ENCODE results near the gene SHISA8. TPM values are rescaled to one million over a fixed set of nuclear protein-coding genes. Genes with fewer than 3 reads are reported as not detected.
"Not testable (repeated sequence)": the region's sequence is repeated elsewhere in the genome, so short reads cannot be mapped to it uniquely, and the experiment has no call there.

The SHISA8 gene
- total RNA-seq, 2 experiments from 2014 or later, result 0.30 to 0.70 TPM

DNA sequence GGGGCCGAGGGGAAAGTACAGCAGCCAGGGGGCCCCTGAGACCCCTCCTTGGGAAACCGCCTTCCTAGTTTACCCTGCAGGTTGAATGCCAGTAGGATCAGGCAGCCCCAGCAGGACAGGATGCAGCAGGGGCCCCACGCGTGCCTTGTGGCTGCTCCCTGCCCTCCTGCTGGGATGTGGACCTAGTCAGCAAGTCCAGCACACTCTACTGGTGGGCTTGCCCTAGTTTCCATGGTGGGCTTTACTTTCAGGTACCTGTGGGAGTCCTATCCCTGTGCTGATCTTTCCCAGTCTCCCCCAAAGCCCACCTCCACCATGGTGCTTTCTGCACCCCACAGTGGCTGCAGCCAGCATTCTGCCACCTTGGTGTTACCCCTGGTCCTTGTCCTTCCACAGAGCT is 22.2 kb downstream of the SHISA8 start:
- Mint-ChIP-seq H3K4me3 (no peak overlapping the region), H3K27me3 (no peaks in the 10 kb centered on the region), H3K27ac (no peak overlapping the region), H3K4me1 (peaks cover 13% of the 10 kb centered on the region), H3K9me3 (ENCODE audit: low read depth) (no peaks in the 10 kb centered on the region), H3K36me3 (peaks cover 33% of the 10 kb centered on the region)
- DNase-seq (no peak), ATAC-seq (no peak)
- CTCF ChIA-PET, result no interaction called here

DNA sequence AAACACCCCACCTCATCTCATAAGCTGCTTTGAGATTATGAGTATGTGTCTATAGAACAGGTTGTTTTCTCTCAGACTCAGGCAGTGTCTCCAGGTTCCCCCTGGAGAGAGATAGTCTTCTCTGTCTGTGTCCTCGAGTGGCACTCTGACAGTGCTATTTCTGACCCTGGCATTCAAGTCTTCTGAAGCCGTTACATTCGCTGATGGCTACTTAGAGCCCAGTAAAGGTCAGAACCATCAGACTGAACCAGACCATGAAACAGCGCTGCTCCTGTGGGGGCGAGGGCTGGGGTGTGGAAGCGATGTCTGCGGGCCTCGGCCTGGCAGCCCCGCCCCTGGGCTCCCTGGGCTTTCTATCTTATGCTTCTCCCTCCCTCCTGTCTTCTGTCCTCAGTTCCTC is 23.5 kb downstream of the SHISA8 start:
- Mint-ChIP-seq H3K36me3 (peaks cover 38% of the 10 kb centered on the region), H3K4me1 (peaks cover 2% of the 10 kb centered on the region), H3K9me3 (ENCODE audit: low read depth) (no peaks in the 10 kb centered on the region), H3K27ac (no peak overlapping the region), H3K27me3 (no peaks in the 10 kb centered on the region), H3K4me3 (no peak overlapping the region)
- ATAC-seq, result no peak
- no peak for DNase-seq
- CTCF ChIA-PET, result no interaction called here

DNA sequence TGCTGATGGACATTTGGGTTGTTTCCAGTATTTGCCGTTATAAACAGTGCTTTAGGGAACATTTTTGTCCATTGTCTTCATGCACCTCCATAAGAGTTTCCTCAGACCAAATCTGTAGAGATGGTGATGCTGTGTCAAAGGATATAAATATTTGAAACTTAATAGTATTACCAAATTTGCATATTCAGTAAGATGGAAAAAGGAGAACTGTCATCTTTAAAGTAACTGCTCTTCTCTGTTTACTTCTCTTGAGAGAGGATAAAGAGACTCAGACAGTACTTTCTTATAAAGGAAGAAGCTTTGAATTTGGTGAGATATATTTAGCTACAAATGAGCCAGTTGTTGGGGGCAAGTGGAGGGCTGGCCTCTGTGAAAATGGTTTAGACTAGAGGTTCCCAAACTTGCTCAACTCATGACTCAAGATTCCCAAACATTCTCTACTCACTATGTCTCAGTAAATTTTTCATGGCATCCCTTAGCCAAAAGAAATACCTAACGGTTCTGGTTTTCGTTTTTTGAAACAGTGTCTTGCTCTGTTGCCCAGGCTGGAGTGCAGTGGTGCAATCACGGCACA is 26.2 kb downstream of the SHISA8 start:
- Mint-ChIP-seq H3K36me3 (peaks cover 57% of the 10 kb centered on the region), H3K4me1 (no peaks in the 10 kb centered on the region), H3K9me3 (ENCODE audit: low read depth) (no peaks in the 10 kb centered on the region), H3K4me3 (no peak overlapping the region), H3K27me3 (no peaks in the 10 kb centered on the region), H3K27ac (no peak overlapping the region)
- CTCF ChIA-PET, result no interaction called here
- ATAC-seq (no peak), DNase-seq (no peak)

DNA sequence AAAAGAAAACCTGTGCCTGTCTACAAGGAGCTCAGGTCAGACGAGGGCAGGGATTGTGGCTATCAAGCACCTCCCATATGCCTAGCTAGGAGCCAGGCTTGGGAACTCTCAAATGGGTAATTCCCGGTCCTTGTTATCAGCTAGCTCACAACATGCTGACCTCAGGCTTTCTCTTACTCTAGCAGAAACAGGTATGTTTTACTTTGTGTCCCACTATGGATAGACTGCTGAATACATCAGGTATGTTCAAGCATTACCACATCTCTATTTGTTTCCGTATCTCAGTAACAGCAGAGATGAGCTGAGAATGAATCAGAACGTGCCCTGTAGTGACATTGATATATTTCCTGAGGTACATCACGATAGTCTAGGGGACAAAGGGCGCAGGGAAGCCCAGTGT is 29.4 kb downstream of the SHISA8 start:
- CTCF ChIA-PET, result interaction anchor here (1.0 kb wide), 1 partner anchor 219 kb away, joined by 3 read pairs; no protein-coding TSS in a partner anchor
- Mint-ChIP-seq H3K36me3 (peaks cover 63% of the 10 kb centered on the region), H3K27ac (no peak overlapping the region), H3K4me3 (no peak overlapping the region), H3K9me3 (ENCODE audit: low read depth) (no peaks in the 10 kb centered on the region), H3K4me1 (no peaks in the 10 kb centered on the region), H3K27me3 (no peaks in the 10 kb centered on the region)
- ATAC-seq (no peak), DNase-seq (no peak)

DNA sequence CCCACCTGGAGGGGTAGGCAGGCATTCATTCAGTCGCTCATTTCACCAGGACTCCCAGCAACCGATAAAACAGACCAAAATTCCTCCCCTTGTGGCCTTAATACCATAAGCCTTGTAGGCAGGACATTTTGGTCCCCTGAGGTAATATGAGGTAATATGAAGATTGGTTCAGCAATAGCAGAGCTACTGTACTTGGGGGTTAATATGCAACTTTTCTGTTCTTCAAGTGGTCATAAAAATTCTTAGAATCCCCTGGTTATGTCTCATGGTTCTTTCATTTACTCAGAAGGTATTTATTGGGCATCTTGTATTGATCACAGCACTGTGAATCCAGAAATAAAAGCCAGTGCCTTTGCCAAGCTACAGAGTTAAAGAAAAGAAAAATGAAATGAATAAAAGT is 29.8 kb downstream of the SHISA8 start:
- Mint-ChIP-seq H3K27ac (no peak overlapping the region), H3K4me1 (no peaks in the 10 kb centered on the region), H3K4me3 (no peak overlapping the region), H3K27me3 (no peaks in the 10 kb centered on the region), H3K36me3 (peaks cover 64% of the 10 kb centered on the region), H3K9me3 (ENCODE audit: low read depth) (no peaks in the 10 kb centered on the region)
- DNase-seq, result no peak
- ATAC-seq, result no peak
- CTCF ChIA-PET, result interaction anchor here (1.0 kb wide), 1 partner anchor 219 kb away, joined by 3 read pairs; no protein-coding TSS in a partner anchor

DNA sequence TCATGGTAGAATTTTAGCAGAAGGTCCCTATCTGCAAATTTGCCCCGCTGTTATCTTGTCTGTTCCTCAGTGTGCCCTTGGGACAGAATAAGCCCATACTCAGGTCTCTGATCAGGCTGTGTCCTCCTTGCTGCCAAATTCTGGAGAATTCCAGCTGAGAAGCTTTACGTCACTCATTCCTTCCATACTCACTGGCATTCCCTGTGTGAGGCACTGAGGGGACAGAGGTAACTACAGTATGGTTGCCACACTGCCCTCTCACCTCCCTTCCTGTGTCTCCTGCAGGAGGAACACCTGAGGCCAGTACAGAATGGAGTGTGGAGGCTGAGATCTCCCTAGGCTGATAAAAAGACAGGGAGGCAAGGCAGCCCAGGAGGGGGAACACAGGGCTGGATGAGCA is 31.5 kb downstream of the SHISA8 start:
- Mint-ChIP-seq H3K27me3 (no peaks in the 10 kb centered on the region), H3K36me3 (peaks cover 69% of the 10 kb centered on the region), H3K9me3 (ENCODE audit: low read depth) (no peaks in the 10 kb centered on the region), H3K4me3 (no peak overlapping the region), H3K27ac (no peak overlapping the region), H3K4me1 (no peaks in the 10 kb centered on the region)
- ATAC-seq, result no peak
- no peak for DNase-seq
- CTCF ChIA-PET, result no interaction called here

DNA sequence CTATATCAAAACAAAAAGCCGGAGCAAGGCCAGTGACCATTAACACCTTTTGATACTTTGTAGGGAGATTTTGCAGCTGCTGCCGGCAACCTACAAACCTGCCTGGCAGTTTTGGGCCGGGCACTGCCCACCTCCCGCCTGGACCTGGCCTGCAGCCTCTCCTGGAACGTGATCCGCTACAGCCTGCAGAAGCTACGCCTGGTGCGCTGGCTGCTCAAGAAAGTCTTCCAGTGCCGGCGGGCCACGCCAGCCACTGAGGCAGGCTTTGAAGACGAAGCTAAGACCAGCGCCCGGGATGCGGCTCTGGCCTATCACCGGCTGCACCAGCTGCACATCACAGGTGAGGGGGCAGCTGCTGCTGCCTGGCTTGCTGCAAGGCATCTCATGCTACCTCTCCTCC is 34.2 kb downstream of the SHISA8 start:
- Mint-ChIP-seq H3K27ac (no peak overlapping the region), H3K36me3 (peaks cover 64% of the 10 kb centered on the region), H3K9me3 (ENCODE audit: low read depth) (no peaks in the 10 kb centered on the region), H3K4me3 (no peak overlapping the region), H3K27me3 (no peaks in the 10 kb centered on the region), H3K4me1 (no peaks in the 10 kb centered on the region)
- ATAC-seq, result no peak
- CTCF ChIA-PET, result no interaction called here
- DNase-seq, result no peak

DNA sequence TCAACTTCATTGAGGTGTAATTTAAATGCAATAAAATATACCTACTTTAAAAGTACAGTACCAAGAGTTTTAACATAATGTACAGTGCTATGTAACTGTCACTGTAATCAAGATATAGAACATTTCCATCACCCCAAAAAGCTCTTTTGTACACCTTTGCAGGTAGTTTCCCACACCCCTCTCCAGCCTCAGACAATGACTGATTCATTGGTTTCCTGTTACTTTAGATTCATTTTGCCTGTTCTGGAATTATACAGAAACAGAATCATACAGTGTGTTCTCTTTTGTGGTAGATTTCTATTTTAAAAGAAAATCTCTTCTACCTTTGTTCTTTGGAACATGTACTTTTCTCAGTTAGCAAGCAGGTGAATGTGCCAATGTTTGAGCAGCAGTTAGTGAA is 38.2 kb downstream of the SHISA8 start:
- no peak overlapping the region for H3K4me3 Mint-ChIP-seq

DNA sequence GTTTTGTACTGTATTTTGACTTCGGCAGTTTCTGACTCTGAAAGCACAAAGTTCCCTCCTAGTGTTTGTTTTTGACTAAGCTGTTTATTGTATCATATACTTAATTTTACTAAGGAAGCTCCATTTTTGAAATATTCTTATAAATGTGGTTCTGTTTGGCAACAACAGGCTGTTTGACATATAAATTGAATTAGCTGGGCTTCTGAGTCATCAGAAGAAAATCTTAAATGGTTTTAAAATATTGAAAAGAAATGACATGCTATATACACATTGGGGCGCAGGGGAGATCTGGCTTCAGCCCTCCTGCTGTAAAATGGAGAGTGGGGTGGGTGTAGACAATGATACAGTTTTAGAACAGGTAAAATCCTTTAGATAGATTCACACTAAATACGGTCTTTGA is 38.6 kb downstream of the SHISA8 start:
- H3K27ac Mint-ChIP-seq, result no peak overlapping the region
- DNase-seq (no peak), ATAC-seq (no peak)
- CTCF ChIA-PET, result no interaction called here
- H3K4me1 Mint-ChIP-seq, result peaks cover 11% of the 10 kb centered on the region
- peaks cover 58% of the 10 kb centered on the region for H3K36me3 Mint-ChIP-seq
- no peaks in the 10 kb centered on the region for H3K27me3 Mint-ChIP-seq
- no peaks in the 10 kb centered on the region for H3K9me3 Mint-ChIP-seq (ENCODE audit: low read depth)
- H3K4me3 Mint-ChIP-seq, result no peak overlapping the region

More for the DNA sequence above, 38.2 kb downstream of the SHISA8 start:
- Mint-ChIP-seq H3K9me3 (ENCODE audit: low read depth) (no peaks in the 10 kb centered on the region), H3K4me1 (peaks cover 10% of the 10 kb centered on the region), H3K27me3 (no peaks in the 10 kb centered on the region), H3K27ac (no peak overlapping the region), H3K36me3 (peaks cover 61% of the 10 kb centered on the region)
- ATAC-seq (no peak), DNase-seq (no peak)
- CTCF ChIA-PET, result no interaction called here

DNA sequence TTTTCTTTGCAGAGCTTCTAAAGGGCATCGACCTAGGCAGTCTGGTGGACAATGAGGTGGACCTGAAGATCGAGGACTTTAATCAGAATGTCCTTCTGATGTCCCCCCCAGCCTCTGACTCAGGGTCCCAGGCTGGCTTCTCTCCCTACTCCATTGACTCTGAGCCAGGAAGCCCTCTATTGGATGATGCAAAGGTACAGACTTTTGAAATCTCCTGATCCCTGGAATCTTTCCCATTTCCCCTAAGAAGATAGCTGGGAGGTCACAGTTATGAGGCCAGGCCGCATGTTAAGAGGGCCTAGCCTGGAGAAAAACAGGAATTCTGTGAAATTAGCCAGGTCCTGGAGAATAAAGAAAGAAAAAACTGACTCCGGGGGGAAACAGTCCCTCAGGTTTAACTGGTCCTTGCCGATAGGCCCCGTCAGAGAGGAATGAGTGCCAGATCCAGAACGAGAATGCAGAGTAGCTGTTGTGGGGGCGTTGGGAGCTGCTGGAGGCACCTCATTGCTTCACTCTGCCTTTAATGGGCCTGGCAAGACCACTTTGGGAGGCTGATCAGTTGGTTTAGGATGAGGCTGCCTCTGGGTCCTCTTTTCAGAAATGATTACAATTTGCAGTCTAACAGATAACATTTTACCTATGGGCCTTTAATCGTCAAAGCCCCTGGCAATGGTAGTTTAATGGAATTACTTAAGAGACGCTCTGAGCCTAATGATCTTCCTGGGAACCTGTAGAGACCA is 39.2 kb downstream of the SHISA8 start:
- Mint-ChIP-seq H3K27me3 (no peaks in the 10 kb centered on the region), H3K27ac (no peak overlapping the region), H3K4me3 (no peak overlapping the region), H3K36me3 (peaks cover 60% of the 10 kb centered on the region), H3K9me3 (ENCODE audit: low read depth) (no peaks in the 10 kb centered on the region), H3K4me1 (peaks cover 14% of the 10 kb centered on the region)
- DNase-seq (no peak), ATAC-seq (no peak)
- CTCF ChIA-PET, result no interaction called here

DNA sequence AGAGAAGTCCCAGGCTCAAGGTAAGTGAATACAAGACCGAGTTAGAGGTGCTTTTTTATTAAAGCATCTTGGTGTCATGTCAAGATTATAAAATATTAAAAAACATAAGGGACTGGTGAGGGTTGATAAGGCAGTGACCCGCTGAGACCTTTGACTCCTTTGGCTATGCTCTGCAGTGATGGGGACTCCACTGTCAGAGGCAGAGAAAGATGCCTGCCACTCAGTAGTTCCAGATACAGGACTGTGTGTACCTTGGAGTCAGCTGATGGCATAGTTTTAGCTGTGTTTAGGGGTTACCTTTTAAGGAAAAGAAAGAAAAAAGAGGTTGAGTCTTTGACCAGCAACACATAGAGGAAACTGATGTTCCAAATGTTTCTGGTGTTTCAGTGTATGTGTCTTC is 40.8 kb downstream of the SHISA8 start:
- H3K4me3 Mint-ChIP-seq, result no peak overlapping the region
- peaks cover 14% of the 10 kb centered on the region for H3K4me1 Mint-ChIP-seq
- no peaks in the 10 kb centered on the region for H3K9me3 Mint-ChIP-seq (ENCODE audit: low read depth)
- no peak overlapping the region for H3K27ac Mint-ChIP-seq
- peaks cover 59% of the 10 kb centered on the region for H3K36me3 Mint-ChIP-seq
- no peaks in the 10 kb centered on the region for H3K27me3 Mint-ChIP-seq
- DNase-seq (no peak), ATAC-seq (no peak)
- CTCF ChIA-PET, result no interaction called here

DNA sequence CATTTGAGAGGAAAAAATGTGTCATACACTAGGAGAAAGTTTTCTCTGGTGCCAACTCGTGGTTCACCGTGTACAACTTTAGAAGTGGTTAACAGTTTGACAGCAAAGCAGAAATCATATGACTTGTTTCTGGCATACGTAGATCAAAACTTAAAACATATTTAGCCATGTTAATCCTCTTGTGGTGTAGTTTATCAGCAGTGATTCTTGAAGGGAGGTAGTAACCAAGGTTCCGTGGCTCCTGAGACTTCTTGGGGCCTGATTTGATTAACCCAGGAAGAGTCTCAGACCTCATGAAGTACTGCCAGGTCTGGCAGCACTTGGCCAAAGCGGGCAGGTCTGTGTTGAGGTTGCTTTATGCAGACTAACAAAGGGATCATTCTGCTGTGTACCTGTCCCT is 41.5 kb downstream of the SHISA8 start:
- peaks cover 14% of the 10 kb centered on the region for H3K4me1 Mint-ChIP-seq
- peak overlapping the region; percentile 10 for H3K27ac Mint-ChIP-seq
- ATAC-seq (peak; percentile 45), DNase-seq (no peak)
- no peaks in the 10 kb centered on the region for H3K27me3 Mint-ChIP-seq
- H3K9me3 Mint-ChIP-seq (ENCODE audit: low read depth), result no peaks in the 10 kb centered on the region
- CTCF ChIA-PET, result no interaction called here
- no peak overlapping the region for H3K4me3 Mint-ChIP-seq
- H3K36me3 Mint-ChIP-seq, result peaks cover 58% of the 10 kb centered on the region

DNA sequence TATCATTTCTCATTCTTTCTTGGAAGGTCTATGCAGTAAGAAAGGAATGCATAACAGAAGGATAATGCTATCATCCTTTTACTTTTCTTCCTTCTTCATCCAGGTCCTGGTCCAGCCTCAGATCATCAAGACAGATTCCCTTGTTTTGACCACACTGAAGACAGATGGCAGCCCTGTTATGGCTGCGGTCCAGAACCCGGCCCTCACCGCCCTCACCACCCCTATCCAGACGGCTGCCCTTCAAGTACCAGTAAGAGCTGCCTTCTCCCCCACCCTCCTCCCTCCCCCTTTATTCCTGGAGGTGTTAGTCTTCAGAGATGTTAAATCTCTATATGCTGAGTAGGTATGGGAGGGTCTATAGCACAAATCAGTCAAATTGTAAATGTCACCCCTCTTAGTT is 44.1 kb downstream of the SHISA8 start:
- ATAC-seq (no peak), DNase-seq (no peak)
- Mint-ChIP-seq H3K27me3 (no peaks in the 10 kb centered on the region), H3K4me1 (peaks cover 14% of the 10 kb centered on the region), H3K27ac (no peak overlapping the region), H3K9me3 (ENCODE audit: low read depth) (no peaks in the 10 kb centered on the region), H3K4me3 (no peak overlapping the region), H3K36me3 (peaks cover 57% of the 10 kb centered on the region)
- CTCF ChIA-PET, result interaction anchor here (1.0 to 1.1 kb wide), 2 partner anchors 13 to 38 kb away, joined by 3 read pairs; no protein-coding TSS in a partner anchor

DNA sequence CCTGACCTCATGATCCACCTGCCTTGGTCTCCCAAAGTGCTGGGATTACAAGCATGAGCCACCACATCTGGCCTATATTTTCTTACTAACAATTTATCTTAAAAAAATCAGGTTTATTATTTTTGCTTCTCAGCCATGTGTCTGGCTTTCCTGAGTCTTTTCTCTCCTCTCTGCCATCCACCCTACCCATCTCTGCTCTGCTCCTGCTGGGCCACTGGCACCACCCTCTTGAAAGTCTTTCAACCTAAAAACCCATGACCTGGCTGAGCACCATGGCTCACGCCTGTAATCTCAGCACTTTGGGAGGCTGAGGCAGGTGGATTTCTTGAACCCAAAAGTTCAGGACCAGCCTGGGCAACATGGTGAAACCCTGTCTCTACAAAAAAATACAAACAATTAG is 44.8 kb downstream of the SHISA8 start:
- not testable (repeated sequence) for H3K27ac Mint-ChIP-seq; H3K27me3 Mint-ChIP-seq; ATAC-seq; H3K4me3 Mint-ChIP-seq; DNase-seq; H3K9me3 Mint-ChIP-seq (ENCODE audit: low read depth)
- CTCF ChIA-PET, result interaction anchor here (1.0 to 1.1 kb wide), 2 partner anchors 12 to 38 kb away, joined by 3 read pairs; no protein-coding TSS in a partner anchor
- peaks cover 16% of the 10 kb centered on the region for H3K4me1 Mint-ChIP-seq
- peaks cover 53% of the 10 kb centered on the region for H3K36me3 Mint-ChIP-seq

All from activated CD8-positive, alpha-beta memory T cell treated with anti-CD3 and anti-CD28 coated beads, Interleukin-2, amount 10 ng/mL, durations not matched to agents 7 days and 5 days (primary cell).